NCI-H69 (cell line): ENCODE results near the gene HEBP1.

Experiments
- DNase-seq: peaks from one replicate; lab custom pipeline; 2025; lab: John Stamatoyannopoulos, UW

HEBP1 gene

DNA sequence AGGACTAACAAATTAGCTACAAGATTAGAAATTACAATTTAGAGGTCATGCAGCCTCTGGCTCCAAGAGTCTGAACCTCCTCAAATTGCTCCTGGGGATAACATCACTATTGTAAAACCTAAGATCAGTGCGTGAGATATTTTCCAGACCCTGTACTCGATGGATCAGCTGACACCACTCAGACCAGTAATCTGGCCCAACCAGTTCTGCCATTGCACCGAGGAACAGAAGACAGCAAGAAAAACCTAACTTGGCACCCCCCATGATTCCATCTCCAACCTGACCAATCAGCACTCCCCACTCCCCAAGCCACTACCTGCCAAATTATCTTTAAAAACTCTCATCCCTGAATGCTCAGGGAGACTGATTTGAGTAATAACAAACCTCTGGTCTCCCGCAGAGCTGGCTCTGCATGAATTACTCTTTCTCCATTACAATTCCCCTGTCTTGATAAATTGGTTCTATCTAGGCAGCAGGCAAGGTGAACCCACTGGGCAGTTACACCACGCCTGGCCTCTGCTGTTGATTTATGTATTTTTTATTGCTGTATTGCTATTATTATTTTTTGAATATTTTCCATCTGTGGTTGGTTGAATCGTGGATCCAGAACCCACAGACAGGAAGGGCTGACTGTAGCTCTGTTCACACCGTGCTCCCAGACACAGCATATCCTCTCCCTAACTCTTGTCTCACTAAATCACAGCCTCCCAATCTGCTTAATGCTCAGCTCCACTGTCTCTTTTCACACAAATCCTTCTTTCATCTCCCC lies 9.2 kb downstream of the HEBP1 start:
- DNase-seq, result peak; percentile 29

DNA sequence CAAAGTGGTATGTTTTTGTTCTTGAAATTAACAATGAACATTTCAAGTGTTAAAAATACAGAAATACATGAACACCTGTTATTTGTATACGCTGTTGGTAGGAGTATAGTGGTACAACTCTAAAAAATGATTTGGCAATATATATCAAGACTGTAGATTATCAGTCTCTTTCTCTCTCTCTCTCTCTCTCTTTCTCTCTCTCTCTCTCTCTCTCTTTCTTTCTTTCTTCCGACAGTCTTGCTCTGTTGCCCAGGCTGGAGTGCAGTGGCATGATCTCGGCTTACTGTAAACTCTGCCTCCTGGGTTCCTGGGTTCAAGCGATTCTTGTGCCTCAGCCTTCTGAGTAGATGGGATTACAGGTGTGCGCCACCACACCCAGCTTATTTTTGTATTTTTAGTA lies 12.6 kb downstream of the HEBP1 start:
- no peak for DNase-seq

DNA sequence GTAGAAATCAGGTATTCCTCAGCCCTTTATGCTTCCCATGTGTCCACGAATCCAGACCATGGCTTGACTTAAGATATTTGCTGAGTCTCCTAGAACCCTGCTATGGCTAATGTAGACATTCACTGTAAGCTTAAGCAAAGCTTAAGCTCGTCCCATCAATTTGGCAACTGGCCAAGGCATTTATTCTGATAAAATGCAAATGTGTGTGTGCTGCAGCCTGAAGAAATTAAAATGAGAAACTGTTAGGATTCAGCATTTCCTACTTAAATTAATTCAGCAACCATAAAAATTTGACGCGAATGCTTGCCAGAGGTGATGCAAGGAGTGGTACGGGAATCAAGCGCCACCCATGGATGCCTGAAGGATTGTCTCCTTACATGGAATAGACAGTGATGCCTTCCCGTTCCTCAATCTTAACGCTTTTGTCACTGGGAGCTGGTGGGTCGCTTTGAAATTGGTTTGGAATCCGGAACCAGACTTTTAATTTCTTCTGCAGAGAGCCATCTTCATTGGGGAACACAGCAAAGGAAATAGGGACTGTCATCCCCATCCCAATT lies 13.2 kb downstream of the HEBP1 start:
- peak; percentile 2 for DNase-seq

DNA sequence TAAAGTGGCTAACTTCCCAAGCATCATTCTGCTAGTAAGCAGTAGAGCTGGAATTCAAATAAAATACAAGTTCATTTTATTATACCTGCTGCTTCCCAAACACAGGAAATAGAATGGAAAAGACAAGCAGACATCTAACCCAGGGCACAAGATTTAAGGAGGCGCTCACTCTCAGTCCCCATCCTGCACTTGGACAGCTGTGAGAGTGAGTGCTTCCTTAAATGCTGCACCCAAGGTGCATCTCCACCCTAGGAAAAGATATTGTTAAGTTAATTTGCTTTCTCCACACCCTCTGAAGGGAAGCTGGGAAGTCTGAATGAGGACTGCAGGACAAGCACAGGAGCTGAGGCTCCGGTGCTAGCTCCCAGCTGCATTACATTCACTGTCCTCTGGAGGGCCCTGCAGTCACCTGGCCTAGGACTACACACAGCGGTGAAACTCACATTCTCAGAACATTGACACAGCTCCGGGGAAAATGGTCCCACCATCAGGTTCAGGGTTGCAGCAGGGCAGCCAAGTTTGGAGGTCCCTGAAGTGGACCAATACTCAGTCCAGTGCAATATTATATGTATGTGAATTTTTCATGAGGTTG lies 14.2 kb downstream of the HEBP1 start:
- peak; percentile 21 for DNase-seq

DNA sequence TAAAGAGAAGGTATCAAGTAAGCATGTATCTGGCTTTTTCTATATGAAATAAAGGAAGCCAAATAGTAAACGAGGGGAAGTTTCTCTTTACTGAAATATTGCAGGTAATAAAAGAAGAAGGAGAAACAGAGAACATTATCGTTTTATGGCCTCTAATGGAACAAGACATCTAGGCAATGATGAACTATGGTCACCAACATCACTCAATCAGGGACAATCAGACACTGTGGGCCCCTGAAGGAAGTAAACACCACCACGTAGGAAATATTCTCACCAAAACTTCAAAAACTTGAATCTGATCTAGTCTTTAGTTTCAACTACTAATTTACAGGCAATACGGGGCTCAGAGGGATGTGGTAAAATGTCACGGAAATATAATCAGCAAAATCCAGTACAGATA lies 15.9 kb downstream of the HEBP1 start:
- DNase-seq, result no peak

DNA sequence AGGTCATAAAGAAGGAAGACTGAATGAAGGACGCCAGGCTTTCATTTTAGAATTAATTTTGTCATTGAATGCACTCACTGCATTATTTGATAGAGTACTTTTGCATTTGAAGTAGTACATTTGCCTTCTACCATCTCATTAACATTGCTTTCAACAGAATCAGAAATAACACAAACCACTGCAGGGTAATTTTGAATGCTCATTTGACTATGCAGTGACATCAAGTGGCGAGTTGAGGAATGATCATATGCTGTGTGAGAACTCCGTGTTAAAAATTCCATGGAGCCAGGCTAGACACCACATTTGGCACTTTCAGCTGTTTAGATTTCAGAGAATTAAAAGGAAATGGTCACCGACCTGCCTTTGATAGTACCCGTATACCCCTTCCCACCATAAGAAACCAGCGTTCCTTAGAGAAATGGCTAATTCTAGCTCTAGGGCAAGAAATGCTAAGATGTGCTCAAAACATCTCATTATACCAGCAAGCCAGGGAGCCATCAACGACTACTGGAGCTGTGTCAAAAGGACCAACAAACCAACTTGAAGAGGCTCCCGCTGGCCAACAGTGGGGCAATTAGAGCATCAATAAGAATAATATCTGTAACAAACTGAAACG lies 16.5 kb downstream of the HEBP1 start:
- peak; percentile 43 for DNase-seq

DNA sequence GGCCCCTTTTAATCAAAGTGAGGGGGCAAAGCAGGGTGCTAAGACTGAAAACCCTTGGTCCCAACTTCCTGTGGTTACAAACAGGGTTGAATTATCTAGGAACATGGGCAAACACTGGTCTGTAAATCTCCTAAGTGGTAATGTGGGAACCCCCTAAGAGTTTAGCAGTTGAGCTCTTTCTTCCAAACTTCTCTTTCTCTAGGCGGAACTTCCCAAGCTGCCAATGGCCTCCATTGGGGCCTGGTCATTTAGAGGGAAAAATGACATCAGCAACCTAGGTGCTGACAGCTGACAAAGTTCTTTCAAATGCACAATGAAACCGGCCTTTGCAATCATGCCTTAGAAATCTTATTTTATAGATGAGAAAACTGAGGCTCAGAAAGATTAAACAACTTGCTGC lies 17.7 kb downstream of the HEBP1 start:
- DNase-seq, result no peak

DNA sequence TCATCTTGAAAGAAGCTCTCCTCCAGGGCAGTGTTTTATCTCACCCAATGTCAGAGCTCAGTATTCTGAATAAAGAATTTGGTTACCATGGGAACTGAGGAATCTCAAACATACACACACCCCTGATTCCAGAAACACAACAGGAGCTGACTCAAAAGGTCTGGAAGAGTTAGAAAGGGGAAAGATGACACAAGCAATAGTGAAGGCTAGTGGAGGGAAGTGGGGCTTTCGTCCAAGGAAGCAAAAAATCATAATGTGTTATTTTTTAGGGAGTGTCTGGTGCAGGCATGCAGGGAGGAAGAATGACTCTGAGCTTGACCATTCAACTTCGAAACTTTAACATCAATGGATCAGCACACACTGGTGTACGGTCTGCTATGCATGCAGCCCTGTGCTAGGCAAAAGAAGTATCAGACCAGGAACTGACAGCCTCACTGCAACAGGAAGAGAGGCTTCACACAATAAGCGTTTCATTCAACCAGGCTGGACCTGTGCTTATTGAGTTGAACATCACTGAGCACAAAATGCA lies 20.3 kb downstream of the HEBP1 start:
- DNase-seq, result no peak

DNA sequence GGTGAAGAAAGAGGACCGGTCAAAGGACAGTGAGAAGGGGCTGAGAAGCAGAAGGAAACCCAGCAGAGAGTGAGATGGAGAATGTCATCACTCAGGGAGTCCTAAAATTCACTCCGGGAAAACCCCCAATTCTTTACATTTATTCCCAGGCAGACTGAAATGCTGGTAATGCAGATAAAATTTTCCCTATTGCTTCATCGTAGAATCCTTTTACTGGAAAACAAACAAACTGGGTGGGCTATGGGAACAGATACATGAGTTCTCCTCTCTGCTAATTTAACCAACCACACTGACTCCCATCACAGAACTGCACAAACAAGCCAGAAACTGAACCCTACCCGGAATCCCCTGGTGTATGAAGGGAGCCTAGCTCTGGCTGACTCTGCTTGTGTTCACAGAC lies 20.9 kb downstream of the HEBP1 start:
- no peak for DNase-seq

DNA sequence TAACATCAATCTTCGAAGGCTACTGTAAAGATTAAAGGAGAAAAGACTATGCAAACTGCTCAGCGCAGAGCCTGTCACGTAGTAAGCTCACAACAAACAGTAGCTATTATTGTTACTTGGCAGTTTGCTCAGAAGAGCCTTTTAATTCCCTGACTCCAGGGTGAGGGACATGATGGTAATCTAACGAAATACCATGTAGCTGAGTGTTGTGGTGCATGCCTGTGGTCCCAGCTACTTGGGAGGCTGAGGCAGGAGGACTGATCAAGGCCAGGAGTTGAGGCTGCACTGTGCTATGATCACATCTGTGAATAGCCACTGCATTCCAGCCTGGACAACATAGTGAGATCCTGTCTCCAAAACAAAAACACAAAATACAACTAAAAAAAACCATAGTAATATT lies 22.8 kb downstream of the HEBP1 start:
- no peak for DNase-seq

DNA sequence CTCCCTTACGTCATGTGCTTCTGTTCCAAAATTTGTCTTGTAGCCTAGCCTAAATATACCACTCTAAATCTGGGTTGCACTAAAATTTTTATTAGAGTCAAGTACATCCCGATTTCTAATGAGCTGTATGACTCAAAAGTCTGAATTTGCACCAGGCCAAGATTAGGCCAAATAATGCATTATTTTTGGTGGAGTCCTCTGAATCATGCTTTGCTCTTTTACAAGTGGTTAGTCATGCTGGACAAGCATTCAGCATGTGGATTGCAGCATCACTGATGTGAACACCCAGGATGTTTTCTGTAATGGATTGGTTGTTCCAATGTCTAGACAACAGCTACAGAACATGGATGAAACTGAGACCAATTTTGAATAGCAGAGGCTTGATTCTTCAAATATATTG lies 23.7 kb downstream of the HEBP1 start:
- DNase-seq, result no peak

DNA sequence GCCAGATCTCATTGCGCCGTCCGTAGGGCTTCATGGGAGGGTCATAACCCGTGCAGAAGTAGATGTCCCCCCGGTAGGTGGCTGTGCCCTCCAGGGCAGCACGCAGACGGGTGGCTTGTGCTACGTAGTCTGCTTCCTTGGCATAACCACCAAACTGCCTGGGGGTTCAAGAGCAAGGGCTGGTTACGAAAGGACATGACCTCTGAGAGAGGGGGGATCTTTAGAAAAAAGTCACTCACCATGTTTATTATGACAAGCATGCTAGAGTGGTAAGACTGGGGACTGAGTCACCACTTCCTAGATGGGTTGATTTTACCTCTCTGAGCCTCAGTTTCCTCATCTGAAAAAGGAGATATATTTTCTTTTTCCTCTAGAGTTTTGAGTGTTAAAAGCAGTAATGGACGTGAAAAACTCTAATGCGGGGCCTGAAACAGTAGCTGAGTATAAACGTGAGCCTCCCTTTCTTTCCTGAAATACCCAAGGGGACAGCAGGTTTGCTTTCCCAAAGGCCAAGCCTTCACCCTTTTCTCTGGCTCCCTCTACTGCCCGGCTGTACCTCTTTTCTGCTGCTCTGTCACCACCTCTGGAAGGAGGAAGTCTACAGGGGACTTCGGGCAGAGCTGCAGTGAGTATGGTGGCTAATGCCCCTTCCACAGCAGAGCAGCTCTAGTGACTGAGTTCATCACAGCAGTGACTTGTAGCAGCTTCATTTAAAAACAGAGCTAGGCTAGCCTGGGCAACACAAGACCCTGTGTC lies 24.6 kb downstream of the HEBP1 start:
- DNase-seq, result peak; percentile 57

DNA sequence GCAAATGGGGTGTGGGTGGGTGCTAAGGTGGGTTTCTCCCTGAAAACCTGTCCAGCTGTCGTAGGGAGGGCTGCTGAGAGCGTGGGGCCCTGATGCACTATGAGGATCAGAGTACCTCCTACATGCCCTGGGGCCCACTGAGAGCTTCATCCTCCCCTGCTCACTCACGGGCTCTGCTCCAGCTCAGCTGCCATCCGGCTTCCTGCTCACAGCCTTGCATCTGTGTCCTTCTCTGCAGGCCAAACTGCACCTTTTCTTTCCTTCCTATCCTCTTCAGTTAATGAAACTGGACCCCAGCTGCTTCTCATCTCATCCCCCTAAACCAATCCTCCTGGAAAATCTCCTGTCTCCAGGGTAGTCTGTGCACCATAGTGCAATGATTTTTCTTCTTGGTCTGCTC lies 25.9 kb downstream of the HEBP1 start:
- no peak for DNase-seq

DNA sequence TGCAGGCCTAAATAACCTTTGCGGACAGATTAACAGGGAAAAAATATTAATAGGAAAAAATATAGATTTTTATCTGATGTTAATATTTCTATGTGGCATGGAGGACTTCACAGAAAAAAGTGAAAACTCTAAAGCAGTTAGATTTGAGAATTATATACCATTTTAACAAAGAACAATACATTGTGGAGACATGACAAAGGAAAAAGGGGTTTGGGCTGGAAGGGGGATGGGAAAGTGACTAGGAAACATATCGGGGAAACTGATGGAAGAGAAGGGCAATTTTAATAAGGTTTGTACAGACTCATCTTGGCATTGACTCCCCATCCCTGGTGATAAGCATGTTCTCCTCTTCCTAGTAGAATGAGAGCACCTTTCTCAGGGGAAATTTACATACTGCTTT lies 27.0 kb downstream of the HEBP1 start:
- no peak for DNase-seq

DNA sequence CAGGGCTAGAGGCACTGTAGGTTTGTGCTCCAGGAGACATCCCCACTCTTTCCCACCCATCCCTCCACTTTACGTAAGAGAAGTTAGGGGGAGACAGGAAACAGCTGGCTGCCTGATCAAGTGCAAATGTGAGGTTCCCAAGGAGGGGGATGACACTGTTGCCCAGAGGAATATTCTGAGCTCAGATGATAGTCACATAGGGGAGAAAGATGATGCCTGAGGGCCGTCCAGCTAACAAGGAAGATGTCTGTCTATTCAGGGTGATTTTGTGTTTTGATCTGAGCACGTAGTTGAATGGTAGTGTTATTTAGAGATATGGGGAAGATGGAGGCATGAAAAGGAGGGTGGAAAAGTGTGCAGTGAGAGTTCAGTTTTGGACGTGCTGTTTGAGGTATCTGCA lies 34.2 kb downstream of the HEBP1 start:
- no peak for DNase-seq

DNA sequence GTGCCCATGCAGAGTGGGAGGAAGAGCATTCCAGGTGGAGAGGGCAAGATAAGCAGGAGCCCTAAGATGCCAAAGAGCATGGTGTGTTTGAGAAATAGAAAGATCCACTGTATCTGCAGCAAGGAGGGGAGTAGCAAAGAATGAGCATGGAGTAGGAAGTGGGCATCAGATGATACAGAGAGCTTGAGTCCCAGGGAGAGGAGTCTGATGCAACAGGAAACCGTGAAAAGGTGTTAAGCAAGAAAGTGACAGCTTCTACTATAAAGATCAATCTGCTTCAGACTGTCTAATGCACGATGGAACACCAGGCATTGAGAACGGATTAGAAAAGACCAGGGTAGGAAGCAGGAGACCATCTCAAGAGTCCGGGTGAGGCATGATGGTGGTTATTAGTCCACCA lies 35.8 kb downstream of the HEBP1 start:
- no peak for DNase-seq

DNA sequence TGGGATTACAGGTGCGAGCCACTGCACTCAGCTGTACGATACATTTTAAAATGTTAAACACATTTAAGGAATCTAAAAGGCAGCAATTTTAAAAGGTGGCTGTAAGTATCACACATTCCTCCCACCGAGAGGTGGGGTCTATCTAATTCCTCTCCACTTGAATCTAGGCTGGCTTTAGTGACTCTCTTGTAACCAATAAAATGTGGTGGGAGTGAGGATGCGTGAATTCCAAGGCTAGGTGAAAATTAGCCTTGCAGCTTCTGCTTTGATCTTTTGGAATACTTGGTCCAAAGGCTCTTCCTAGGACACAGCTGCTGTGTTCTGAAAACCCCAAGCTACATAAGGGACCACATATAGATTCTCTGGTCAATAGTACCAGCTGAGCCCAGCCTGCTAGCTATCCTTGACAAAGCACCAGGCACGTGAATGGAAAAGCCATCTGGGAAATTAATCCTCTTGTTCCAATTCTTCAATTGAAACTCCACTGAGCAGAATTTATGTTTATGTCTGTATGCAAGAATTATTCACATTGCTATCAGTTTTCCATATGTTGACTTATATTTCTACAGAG lies 39.3 kb downstream of the HEBP1 start:
- DNase-seq, result no peak

DNA sequence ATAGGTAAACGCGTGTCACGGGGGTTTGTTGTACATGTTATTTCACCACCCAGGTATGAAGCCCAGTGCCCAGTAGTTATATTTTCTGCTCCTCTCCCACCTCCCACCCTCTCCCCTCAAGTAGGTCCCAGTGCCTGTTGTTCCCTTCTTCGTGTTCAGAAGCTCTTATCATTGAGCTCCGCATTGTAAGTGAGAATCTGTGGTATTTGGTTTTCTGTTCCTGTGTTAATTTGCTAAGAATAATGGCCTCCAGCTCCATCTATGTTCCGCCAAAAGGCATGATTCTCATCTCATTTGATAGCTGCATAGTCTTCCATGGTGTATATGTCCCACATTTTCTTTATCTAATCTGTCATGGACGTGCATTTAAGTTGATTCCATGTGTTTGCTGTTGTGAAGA lies 41.2 kb downstream of the HEBP1 start:
- DNase-seq, result no peak

DNA sequence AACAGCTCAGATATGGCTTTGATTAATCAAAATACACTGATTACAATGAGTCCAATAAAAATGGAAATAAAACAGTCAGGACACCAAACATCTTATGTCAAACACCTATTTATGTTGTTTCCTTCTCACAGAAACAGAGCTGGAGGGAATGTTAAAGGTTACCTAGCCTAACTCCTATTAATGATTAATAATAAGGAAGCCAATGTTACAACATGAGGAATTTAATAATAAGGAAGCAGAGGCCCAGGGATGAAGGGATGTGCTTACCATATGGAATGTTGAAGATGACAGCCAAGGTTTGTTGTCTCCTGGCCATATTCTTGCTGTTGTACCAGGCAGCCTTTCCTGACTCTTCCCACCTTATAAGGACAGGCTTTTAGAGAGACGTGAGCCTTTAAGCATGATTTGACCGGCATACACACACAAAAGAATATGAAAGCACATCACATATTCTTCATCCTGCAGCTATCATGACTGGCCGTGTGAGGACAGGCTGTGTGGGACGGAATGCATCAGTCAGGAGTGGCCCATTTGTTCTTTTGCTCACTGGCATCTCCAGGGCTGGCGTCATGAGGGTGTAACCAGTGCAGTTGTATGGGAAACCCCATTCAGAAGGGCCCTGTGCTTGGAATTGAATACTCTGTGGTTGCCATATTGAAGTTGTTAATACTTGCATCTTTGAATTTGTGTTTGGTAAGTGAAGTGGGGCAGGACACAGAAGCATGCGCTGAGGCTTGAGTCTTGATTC lies 45.0 kb downstream of the HEBP1 start:
- no peak for DNase-seq

DNA sequence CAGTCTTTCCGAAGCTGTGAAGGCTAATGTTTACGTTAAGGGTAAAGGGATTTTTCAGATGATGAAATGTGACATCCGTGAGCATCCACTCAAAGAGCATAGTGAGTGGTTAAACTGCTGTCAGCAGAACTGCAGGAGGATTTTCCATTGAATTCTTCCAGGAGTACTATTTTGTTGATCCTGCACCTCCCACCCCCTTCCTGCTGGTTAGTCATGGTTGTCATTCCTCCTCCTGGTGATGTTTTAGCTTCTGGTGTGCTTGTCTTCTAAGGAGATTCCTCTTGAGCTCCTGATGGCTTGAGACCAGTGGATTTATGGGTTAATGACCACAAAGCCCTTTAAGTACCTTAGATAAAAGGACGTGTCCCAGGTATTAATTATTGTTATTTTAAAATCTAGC lies 45.7 kb downstream of the HEBP1 start:
- DNase-seq, result peak; percentile 1

DNA sequence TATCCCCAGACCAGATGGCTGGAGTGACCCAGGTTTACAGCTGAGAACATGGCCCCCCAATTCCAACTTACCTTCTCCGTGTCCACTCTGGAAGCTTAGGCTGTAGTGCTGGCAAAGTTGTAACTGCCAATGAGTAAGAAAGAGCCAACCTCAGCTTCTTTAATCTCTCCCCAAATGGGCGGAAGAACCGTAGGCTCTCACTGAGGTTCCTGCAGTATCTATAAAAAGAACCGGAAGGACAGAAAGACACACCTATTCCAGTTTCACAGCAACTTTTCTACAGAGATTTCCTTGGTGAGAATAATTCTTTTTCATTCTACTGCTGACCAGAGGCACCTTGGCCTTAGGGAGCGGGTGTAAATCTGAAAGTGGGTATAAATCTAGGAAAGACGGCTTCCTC lies 48.0 kb downstream of the HEBP1 start, which contains the start of gene GPRC5D:
Gene GPRC5D (minus strand): TSS at position 135 of the 400 bp plus-strand sequence. CDS start 1,786 bp downstream, outside the sequence.
- DNase-seq, result no peak
